NB4 (cell line): ENCODE data around the gene MTHFD2L.

Experiments used
- CTCF ChIP-seq: IDR thresholded peaks from one replicate; pipeline ENCODE4 v1.5.1; 2012; ENCODE audit warnings: low read depth, low read length
- MAX ChIP-seq: IDR thresholded peaks from 2 replicates; pipeline ENCODE4 v1.6.1; 2011; ENCODE audit warnings: low read depth, low read length
- MYC ChIP-seq: IDR thresholded peaks from 2 replicates; pipeline ENCODE4 v1.6.1; 2011; ENCODE audit warnings: low read depth, low read length
- POLR2A ChIP-seq: IDR thresholded peaks from 2 replicates; pipeline ENCODE4 v1.6.1; 2011; ENCODE audit warnings: mild to moderate bottlenecking; ENCODE audit not compliant: insufficient read length; ENCODE audit errors: extremely low read depth

GRCh38 chr4:74266081-74266480, 108.2 kb downstream of the MTHFD2L start:
- no peak for TF ChIP-seq CTCF
- TF ChIP-seq POLR2A, result no peak
- TF ChIP-seq MAX, result no peak
- TF ChIP-seq MYC, result no peak
